ENCODE data around the gene DNAJC1. TPM values are rescaled to one million over a fixed set of nuclear protein-coding genes. Genes with fewer than 3 reads are reported as not detected.
A peak's percentile ranks its signal among the peaks of the same experiment; 100 is the strongest.

Gene DNAJC1
- total RNA-seq, 1 experiment from 2014 or later = 13.2 TPM

DNA sequence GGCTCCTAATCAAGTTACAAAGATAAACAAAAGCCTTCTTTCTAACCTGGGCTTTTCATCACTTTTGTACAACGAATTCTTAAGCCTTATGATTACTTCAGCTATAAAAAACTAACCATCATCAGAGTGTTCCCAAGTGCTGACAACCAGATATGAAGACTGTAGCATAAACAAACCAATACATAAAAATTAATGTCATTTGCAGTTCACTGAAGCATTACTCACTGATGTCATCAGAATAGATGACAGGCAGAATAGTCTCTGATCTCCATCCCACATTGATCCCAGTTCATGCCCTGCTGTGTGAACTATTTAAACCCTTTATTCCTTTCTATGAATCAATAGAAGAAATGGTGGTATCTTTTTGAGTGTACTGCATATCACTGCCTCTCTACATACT is 84.4 kb downstream of the DNAJC1 start (continued):
- TF ChIP-seq, protein P1, sequence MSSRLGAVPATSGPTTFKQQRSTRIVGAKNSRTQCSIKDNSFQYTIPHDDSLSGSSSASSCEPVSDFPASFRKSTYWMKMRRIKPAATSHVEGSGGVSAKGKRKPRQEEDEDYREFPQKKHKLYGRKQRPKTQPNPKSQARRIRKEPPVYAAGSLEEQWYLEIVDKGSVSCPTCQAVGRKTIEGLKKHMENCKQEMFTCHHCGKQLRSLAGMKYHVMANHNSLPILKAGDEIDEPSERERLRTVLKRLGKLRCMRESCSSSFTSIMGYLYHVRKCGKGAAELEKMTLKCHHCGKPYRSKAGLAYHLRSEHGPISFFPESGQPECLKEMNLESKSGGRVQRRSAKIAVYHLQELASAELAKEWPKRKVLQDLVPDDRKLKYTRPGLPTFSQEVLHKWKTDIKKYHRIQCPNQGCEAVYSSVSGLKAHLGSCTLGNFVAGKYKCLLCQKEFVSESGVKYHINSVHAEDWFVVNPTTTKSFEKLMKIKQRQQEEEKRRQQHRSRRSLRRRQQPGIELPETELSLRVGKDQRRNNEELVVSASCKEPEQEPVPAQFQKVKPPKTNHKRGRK (CRISPR knock-in tag; IDR thresholded peaks at IDR 0.05; ENCODE audit: borderline replicate concordance) = no peak

DNA sequence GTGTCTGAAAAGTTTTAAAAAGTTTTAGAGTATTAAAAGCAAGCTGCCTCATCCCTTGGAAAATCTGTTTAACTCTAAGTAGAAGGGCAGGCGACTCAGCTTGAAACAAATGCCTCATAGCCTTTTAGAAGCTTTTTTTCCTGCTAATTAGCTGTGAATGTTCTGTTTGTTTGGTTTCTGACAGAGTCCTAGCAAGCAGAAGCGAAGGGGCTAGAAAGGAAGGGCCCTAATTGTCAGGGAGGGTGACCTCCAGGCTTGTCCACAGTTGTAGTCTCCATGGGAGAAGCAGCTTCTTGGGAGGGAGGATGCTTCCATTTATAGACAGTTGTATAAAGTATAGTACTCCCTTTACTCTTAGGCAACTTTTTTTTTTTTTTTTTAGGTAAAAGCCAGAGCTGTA is 90.9 kb downstream of the DNAJC1 start:
- peaks cover 34% of the 10 kb centered on the region for H3K4me1 Mint-ChIP-seq
- CTCF ChIA-PET = interaction anchor here (0.6 kb wide), 1 partner anchor 99 kb away, joined by 4 read pairs; no protein-coding TSS in a partner anchor
- no peak for TF ChIP-seq MYBL2 (CRISPR knock-in tag; IDR thresholded peaks at IDR 0.05)
- TF ChIP-seq, protein P2, sequence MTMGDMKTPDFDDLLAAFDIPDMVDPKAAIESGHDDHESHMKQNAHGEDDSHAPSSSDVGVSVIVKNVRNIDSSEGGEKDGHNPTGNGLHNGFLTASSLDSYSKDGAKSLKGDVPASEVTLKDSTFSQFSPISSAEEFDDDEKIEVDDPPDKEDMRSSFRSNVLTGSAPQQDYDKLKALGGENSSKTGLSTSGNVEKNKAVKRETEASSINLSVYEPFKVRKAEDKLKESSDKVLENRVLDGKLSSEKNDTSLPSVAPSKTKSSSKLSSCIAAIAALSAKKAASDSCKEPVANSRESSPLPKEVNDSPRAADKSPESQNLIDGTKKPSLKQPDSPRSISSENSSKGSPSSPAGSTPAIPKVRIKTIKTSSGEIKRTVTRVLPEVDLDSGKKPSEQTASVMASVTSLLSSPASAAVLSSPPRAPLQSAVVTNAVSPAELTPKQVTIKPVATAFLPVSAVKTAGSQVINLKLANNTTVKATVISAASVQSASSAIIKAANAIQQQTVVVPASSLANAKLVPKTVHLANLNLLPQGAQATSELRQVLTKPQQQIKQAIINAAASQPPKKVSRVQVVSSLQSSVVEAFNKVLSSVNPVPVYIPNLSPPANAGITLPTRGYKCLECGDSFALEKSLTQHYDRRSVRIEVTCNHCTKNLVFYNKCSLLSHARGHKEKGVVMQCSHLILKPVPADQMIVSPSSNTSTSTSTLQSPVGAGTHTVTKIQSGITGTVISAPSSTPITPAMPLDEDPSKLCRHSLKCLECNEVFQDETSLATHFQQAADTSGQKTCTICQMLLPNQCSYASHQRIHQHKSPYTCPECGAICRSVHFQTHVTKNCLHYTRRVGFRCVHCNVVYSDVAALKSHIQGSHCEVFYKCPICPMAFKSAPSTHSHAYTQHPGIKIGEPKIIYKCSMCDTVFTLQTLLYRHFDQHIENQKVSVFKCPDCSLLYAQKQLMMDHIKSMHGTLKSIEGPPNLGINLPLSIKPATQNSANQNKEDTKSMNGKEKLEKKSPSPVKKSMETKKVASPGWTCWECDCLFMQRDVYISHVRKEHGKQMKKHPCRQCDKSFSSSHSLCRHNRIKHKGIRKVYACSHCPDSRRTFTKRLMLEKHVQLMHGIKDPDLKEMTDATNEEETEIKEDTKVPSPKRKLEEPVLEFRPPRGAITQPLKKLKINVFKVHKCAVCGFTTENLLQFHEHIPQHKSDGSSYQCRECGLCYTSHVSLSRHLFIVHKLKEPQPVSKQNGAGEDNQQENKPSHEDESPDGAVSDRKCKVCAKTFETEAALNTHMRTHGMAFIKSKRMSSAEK (CRISPR knock-in tag; IDR thresholded peaks at IDR 0.05; ENCODE audit: borderline replicate concordance) = no peak
- peak overlapping the region; percentile 43; the same call in 1 of the 2 replicates for H3K27ac Mint-ChIP-seq
- ATAC-seq (peak; percentile 65; the same call in 1 of the 2 replicates), DNase-seq (ENCODE audit: low spot score) (no peak)
- H3K4me3 Mint-ChIP-seq = no peak overlapping the region
- no peaks in the 10 kb centered on the region for H3K36me3 Mint-ChIP-seq
- H3K9me3 Mint-ChIP-seq = no peaks in the 10 kb centered on the region
- POLR2A ChIA-PET = interaction anchor here (0.6 kb wide), 1 partner anchor 9 kb away, joined by 3 read pairs; no protein-coding TSS in a partner anchor
- H3K27me3 Mint-ChIP-seq (ENCODE audit: low read depth) = no peaks in the 10 kb centered on the region

DNA sequence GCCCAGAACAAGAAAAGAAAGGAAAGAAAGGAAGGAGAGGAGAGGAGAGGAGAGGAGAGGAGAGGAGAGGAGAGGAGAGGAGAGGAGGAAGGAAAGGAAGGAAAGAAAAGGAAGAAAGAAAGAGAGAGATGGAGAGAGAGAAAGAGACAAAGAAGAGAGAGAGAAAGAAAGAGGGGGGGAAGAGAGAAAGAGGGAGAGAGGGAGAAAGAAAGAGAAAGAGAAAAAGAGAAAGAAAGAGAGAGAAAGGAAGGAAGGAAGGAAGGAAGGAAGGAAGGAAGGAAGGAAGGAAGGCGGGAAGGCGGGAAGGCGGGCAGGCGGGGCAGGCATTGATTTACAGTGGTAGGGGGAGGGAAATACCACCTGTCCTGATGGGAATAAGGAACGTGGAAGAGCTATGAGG is 92.7 kb downstream of the DNAJC1 start:
- ATAC-seq (no peak), DNase-seq (ENCODE audit: low spot score) (no peak)
- H3K4me3 Mint-ChIP-seq = no peak overlapping the region
- H3K36me3 Mint-ChIP-seq = no peaks in the 10 kb centered on the region
- POLR2A ChIA-PET = no interaction called here
- no peaks in the 10 kb centered on the region for H3K27me3 Mint-ChIP-seq (ENCODE audit: low read depth)
- H3K27ac Mint-ChIP-seq = no peak overlapping the region
- TF ChIP-seq JUN (CRISPR knock-in tag; IDR thresholded peaks at IDR 0.05) (no peak), OVOL2 (CRISPR knock-in tag; IDR thresholded peaks at IDR 0.05; ENCODE audit: borderline replicate concordance) (no peak)
- TF ChIP-seq, protein P3, sequence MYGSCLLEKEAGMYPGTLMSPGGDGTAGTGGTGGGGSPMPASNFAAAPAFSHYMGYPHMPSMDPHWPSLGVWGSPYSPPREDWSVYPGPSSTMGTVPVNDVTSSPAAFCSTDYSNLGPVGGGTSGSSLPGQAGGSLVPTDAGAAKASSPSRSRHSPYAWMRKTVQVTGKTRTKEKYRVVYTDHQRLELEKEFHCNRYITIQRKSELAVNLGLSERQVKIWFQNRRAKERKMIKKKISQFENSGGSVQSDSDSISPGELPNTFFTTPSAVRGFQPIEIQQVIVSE (CRISPR knock-in tag; IDR thresholded peaks at IDR 0.05; ENCODE audit: borderline replicate concordance) = no peak
- TF ChIP-seq, protein P4, sequence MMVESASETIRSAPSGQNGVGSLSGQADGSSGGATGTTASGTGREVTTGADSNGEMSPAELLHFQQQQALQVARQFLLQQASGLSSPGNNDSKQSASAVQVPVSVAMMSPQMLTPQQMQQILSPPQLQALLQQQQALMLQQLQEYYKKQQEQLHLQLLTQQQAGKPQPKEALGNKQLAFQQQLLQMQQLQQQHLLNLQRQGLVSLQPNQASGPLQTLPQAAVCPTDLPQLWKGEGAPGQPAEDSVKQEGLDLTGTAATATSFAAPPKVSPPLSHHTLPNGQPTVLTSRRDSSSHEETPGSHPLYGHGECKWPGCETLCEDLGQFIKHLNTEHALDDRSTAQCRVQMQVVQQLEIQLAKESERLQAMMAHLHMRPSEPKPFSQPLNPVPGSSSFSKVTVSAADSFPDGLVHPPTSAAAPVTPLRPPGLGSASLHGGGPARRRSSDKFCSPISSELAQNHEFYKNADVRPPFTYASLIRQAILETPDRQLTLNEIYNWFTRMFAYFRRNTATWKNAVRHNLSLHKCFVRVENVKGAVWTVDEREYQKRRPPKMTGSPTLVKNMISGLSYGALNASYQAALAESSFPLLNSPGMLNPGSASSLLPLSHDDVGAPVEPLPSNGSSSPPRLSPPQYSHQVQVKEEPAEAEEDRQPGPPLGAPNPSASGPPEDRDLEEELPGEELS (CRISPR knock-in tag; IDR thresholded peaks at IDR 0.05) = no peak
- TF ChIP-seq, protein P5, sequence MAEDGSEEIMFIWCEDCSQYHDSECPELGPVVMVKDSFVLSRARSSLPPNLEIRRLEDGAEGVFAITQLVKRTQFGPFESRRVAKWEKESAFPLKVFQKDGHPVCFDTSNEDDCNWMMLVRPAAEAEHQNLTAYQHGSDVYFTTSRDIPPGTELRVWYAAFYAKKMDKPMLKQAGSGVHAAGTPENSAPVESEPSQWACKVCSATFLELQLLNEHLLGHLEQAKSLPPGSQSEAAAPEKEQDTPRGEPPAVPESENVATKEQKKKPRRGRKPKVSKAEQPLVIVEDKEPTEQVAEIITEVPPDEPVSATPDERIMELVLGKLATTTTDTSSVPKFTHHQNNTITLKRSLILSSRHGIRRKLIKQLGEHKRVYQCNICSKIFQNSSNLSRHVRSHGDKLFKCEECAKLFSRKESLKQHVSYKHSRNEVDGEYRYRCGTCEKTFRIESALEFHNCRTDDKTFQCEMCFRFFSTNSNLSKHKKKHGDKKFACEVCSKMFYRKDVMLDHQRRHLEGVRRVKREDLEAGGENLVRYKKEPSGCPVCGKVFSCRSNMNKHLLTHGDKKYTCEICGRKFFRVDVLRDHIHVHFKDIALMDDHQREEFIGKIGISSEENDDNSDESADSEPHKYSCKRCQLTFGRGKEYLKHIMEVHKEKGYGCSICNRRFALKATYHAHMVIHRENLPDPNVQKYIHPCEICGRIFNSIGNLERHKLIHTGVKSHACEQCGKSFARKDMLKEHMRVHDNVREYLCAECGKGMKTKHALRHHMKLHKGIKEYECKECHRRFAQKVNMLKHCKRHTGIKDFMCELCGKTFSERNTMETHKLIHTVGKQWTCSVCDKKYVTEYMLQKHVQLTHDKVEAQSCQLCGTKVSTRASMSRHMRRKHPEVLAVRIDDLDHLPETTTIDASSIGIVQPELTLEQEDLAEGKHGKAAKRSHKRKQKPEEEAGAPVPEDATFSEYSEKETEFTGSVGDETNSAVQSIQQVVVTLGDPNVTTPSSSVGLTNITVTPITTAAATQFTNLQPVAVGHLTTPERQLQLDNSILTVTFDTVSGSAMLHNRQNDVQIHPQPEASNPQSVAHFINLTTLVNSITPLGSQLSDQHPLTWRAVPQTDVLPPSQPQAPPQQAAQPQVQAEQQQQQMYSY (CRISPR knock-in tag; IDR thresholded peaks at IDR 0.05) = no peak
- TF ChIP-seq, protein P6, sequence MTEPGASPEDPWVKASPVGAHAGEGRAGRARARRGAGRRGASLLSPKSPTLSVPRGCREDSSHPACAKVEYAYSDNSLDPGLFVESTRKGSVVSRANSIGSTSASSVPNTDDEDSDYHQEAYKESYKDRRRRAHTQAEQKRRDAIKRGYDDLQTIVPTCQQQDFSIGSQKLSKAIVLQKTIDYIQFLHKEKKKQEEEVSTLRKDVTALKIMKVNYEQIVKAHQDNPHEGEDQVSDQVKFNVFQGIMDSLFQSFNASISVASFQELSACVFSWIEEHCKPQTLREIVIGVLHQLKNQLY (CRISPR knock-in tag; IDR thresholded peaks at IDR 0.05) = no peak
- TF ChIP-seq, protein P1 (CRISPR knock-in tag; IDR thresholded peaks at IDR 0.05; ENCODE audit: borderline replicate concordance) = 0 out of 2 replicates have a peak, but pooled peaks have one; percentile 60
- H3K9me3 Mint-ChIP-seq = no peaks in the 10 kb centered on the region
- CTCF ChIA-PET = no interaction called here
- H3K4me1 Mint-ChIP-seq = peaks cover 34% of the 10 kb centered on the region

Data from WTC11 (cell line).